Psoas muscle (tissue), 8 donors: ENCODE measurements around the gene CLEC18B. TPM values are rescaled to one million over a fixed set of nuclear protein-coding genes. Genes with fewer than 3 reads are reported as not detected.
"Not testable (repeated sequence)": the region's sequence is repeated elsewhere in the genome, so short reads cannot be mapped to it uniquely, and the experiment has no call there.

ENCODE experiments used
- ATAC-seq, 4 donors: fragments of 200-7000 bp; cut with Tn5 transposase; one replicate each; pipeline ENCODE4 v1.9.1; 2020; ENCODE audit warnings: moderate library complexity in 3 of 4, mild to moderate bottlenecking in 2 of 4
- DNase-seq, 2 donors: peaks; one replicate each; pipeline ENCODE4 v3.0.0-alpha.2; 2020
- H3K27ac ChIP-seq: fragments of 200-600 bp; one replicate; pipeline ENCODE4 v1.8.0; 2022
- H3K27me3 ChIP-seq, 3 donors: fragments of 200-600 bp in 1 of 3; one replicate each; pipeline versions ENCODE4 v1.6.1 to v1.8.0; 2013 to 2022; ENCODE audit warnings: low read length in 2 of 3, mild to moderate bottlenecking in 2 of 3, moderate library complexity in 1 of 3; ENCODE audit not compliant: insufficient read depth in 3 of 3
- H3K36me3 ChIP-seq, 2 donors: fragments of 200-600 bp in 1 of 2; one replicate each; pipeline versions ENCODE4 v1.6.1 to v1.8.0; 2013 to 2022; ENCODE audit warnings: low read depth in 1 of 2, mild to moderate bottlenecking in 1 of 2, moderate library complexity in 1 of 2; ENCODE audit not compliant: insufficient read depth in 1 of 2
- H3K4me1 ChIP-seq: fragments of 200-600 bp; one replicate; pipeline ENCODE4 v1.8.0; 2022
- H3K4me3 ChIP-seq: fragments of 200-600 bp; one replicate; pipeline ENCODE4 v1.8.0; 2022; ENCODE audit warnings: mild to moderate bottlenecking
- H3K9me3 ChIP-seq: fragments of 200-600 bp; one replicate; pipeline ENCODE4 v1.8.0; 2022
- CTCF ChIP-seq: fragments of 200-600 bp; IDR thresholded peaks from one replicate; pipeline ENCODE4 v1.8.0; 2022; ENCODE audit warnings: antibody characterized with exemption
- WGBS, 3 donors: extraction: QIAGEN DNeasy Blood & Tissue Kit; methylation state at CpG; one replicate each; pipeline versions ENCODE4 v1.1.6 to v1.1.7; 2013; 5-methylcytosine and 5-hydroxymethylcytosine counted together
- intact Hi-C, 2 donors: fragments of 100-400 bp; cut with DNase I; formaldehyde crosslinking; loops; one replicate each; pipeline versions ENCODE4 v1.11.0 to v1.14.2; 2022
- polyA plus RNA-seq, 3 donors: library from polyadenylated mRNA; stranded (reverse); fragments of 200-250 nt; gene quantifications; one replicate each; pipeline ENCODE4 v1.2.3, GENCODE V29; 2013
- total RNA-seq, 4 donors: library from RNA; stranded (reverse); fragmentation: NEBNext Ultra II Directional in 2 of 4; extraction: Animal tissue kit (Norgen Biotek cat#: 25700) in 2 of 4; gene quantifications; one replicate each; pipeline versions ENCODE4 v1.2.1 to v1.2.4, GENCODE V29; 2021 to 2023
- donor health status: healthy with polysubstance abuse.
- donor health status: DM: no; HTN: no; CAD: no; lungs with moderate emphysema.
- donor health status: Bipolar disorder and iron deficiency.
- donor health status: healthy.
- donor health status: DM: yes; HTN: yes; CAD: no.
- donor health status: DM: no; HTN: no; CAD: no.
- donor health status: DM: no; HTN: no; CAD: no.
- donor health status: DM: yes; HTN: yes; CAD: no.

Gene CLEC18B
- total and polyA plus RNA-seq, 7 donors = 0.16 to 1.1 (median 0.40) TPM; not detected in 2

- ATAC-seq (no peak), DNase-seq (no peak)
- no peaks in the 10 kb centered on the region for H3K36me3 ChIP-seq
- H3K9me3 ChIP-seq = no peaks in the 10 kb centered on the region
- intact Hi-C loops = no loop called here
- no peak overlapping the region for H3K4me3 ChIP-seq
- H3K4me1 ChIP-seq = no peaks in the 10 kb centered on the region
- no peaks in the 10 kb centered on the region for H3K27me3 ChIP-seq
- TF ChIP-seq CTCF = no peak
- 82 to 87% (median 83%) methylated on average over 10 of the region's 10 CpGs for WGBS, 3 donors
- no peak overlapping the region for H3K27ac ChIP-seq
Observed at GRCh38 chr16:74372953-74373846, 48.1 kb downstream of the CLEC18B start.

GRCh38 chr16:74372369-74372768, 48.9 kb downstream of the CLEC18B start:
- TF ChIP-seq CTCF = no peak
- H3K9me3 ChIP-seq = no peaks in the 10 kb centered on the region
- 78 to 86% (median 84%) methylated on average over 5 of the region's 5 CpGs for WGBS, 3 donors

GRCh38 chr16:74370338-74371135, 50.7 kb downstream of the CLEC18B start:
- WGBS, 3 donors = 87 to 89% (median 87%) methylated on average over 20 of the region's 20 CpGs
- intact Hi-C loops = not testable (repeated sequence)

More at GRCh38 chr16:74372369-74372768, 48.9 kb downstream of the CLEC18B start:
- intact Hi-C loops = no loop called here
- ATAC-seq = no peak
- Histone ChIP-seq H3K36me3 (no peaks in the 10 kb centered on the region), H3K27ac (no peak overlapping the region), H3K4me3 (no peak overlapping the region), H3K4me1 (no peaks in the 10 kb centered on the region), H3K27me3 (no peaks in the 10 kb centered on the region)
- no peak for DNase-seq

GRCh38 chr16:74368002-74368911, 53.0 kb downstream of the CLEC18B start:
- peak; percentile 100 for DNase-seq
- H3K27me3 ChIP-seq, H3K4me1 ChIP-seq, intact Hi-C loops, H3K9me3 ChIP-seq: not testable (repeated sequence)
- 0% methylated on average over 57 to 68 of the region's 81 CpGs for WGBS, 3 donors
- peak; percentile 98 to 99 (median 98) for ATAC-seq
- Histone ChIP-seq H3K36me3 (peaks cover 7 to 16% of the 10 kb centered on the region in 2 donors), H3K4me3 (peak overlapping the region; percentile 78), H3K27ac (peak overlapping the region; percentile 88)

More at GRCh38 chr16:74370338-74371135, 50.7 kb downstream of the CLEC18B start:
- DNase-seq, H3K36me3 ChIP-seq, H3K4me3 ChIP-seq, H3K27ac ChIP-seq, H3K9me3 ChIP-seq, H3K4me1 ChIP-seq, H3K27me3 ChIP-seq, ATAC-seq: not testable (repeated sequence)

DNA sequence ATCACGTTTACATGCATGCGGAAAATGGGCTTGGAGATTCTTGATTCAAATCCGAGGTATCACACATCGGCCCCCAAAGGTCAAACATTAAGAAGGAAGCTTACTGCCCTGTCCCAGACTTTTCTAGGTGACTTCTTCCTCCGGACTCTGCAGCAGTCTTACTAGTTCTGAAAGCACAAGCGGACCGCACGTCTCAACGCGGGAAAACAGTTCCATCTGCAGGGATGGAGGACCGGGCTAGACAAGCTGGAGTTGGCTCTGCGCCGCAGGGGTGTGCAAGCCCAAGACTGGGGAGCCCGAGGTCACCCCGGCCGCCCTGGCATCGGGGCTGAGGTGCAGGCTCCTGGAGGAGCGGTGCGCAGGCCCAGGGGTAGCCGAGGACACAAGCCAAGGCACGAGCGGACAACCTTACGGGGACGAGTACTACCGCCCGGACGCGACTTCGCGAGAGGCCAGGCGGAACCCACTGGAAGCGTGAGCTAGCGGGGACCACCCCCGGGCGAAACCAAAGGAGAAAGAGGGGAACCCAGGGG, 53.7 kb downstream of the CLEC18B start:
- H3K27me3 ChIP-seq, intact Hi-C loops, H3K9me3 ChIP-seq, H3K4me1 ChIP-seq: not testable (repeated sequence)
- H3K4me3 ChIP-seq = peak overlapping the region; percentile 78
- DNase-seq (peak; percentile 74 to 76), ATAC-seq (peak; percentile 45 to 57 (median 50))
- H3K27ac ChIP-seq = peak overlapping the region; percentile 88
- peaks cover 8 to 19% of the 10 kb centered on the region in 2 donors for H3K36me3 ChIP-seq
- WGBS, 3 donors = 0 to 1% (median 1%) methylated on average over 22 to 35 of the region's 35 CpGs

- H3K4me1 ChIP-seq, DNase-seq, H3K27ac ChIP-seq, ATAC-seq, H3K4me3 ChIP-seq, intact Hi-C loops, H3K9me3 ChIP-seq, H3K27me3 ChIP-seq: not testable (repeated sequence)
- 80 to 87% (median 86%) methylated on average over 8 to 9 of the region's 15 CpGs for WGBS, 3 donors
- H3K36me3 ChIP-seq = peaks cover 8 to 32% of the 10 kb centered on the region in 2 donors
Observed at GRCh38 chr16:74361646-74362610, 59.4 kb downstream of the CLEC18B start.
